Activated CD4-positive, alpha-beta T cell treated with anti-CD3 and anti-CD28 coated beads, Interleukin-2, amount 10 ng/mL, durations not matched to agents 7 days and 5 days (primary cell): ENCODE measurements around the gene TRAT1. TPM values are rescaled to one million over a fixed set of nuclear protein-coding genes. Genes with fewer than 3 reads are reported as not detected.
"Not testable (repeated sequence)": the region's sequence is repeated elsewhere in the genome, so short reads cannot be mapped to it uniquely, and the experiment has no call there.

Source experiments
- CTCF ChIA-PET: fragments of 350-600 bp; sonication (Branson Sonifier 250); formaldehyde crosslinking; loops from one replicate; lab custom pipeline; 2021; ENCODE audit warnings: antibody characterized with exemption; lab: Charles Lee
- POLR2A ChIA-PET: fragments of 350-600 bp; sonication (Branson Sonifier 250); formaldehyde crosslinking; loops from one replicate; lab custom pipeline; 2021; ENCODE audit warnings: antibody characterized with exemption; lab: Charles Lee
- DNase-seq: peaks from one replicate; pipeline ENCODE4 v3.0.0-alpha.2; 2020
- H3K27ac Mint-ChIP-seq: one replicate; pipeline ENCODE4 v1.8.0; 2021; ENCODE audit warnings: mild to moderate bottlenecking, moderate library complexity, mixed read lengths
- H3K27me3 Mint-ChIP-seq: one replicate; pipeline ENCODE4 v1.8.0; 2021; ENCODE audit warnings: mixed read lengths
- H3K36me3 Mint-ChIP-seq: one replicate; pipeline ENCODE4 v1.8.0; 2021; ENCODE audit warnings: low read depth, mixed read lengths
- H3K4me1 Mint-ChIP-seq: one replicate; pipeline ENCODE4 v1.8.0; 2021; ENCODE audit warnings: mixed read lengths
- H3K4me3 Mint-ChIP-seq: one replicate; pipeline ENCODE4 v1.8.0; 2021; ENCODE audit warnings: mild to moderate bottlenecking, moderate library complexity, mixed read lengths
- H3K9me3 Mint-ChIP-seq: one replicate; pipeline ENCODE4 v1.8.0; 2021; ENCODE audit warnings: mixed read lengths
- total RNA-seq, 2 experiments: library from RNA; stranded (reverse); gene quantifications; one replicate each; pipeline ENCODE4 v1.2.3, GENCODE V29; 2021

The TRAT1 gene
- 100 to 1,000 TPM; 126 to 151 TPM for total RNA-seq

GRCh38 chr3:108822123-108822897, at the start of gene TRAT1:
Gene TRAT1 (plus strand): TSS chr3:108822786. CDS start chr3:108822928, 142 bp downstream.
- Mint-ChIP-seq H3K36me3 (peaks cover 33% of the 10 kb centered on the region), H3K27me3 (no peaks in the 10 kb centered on the region), H3K27ac (peak within 1 kb of the TSS; percentile 93), H3K4me3 (peak within 1 kb of the TSS; percentile 91), H3K9me3 (no peaks in the 10 kb centered on the region), H3K4me1 (peaks cover 48% of the 10 kb centered on the region)
- DNase-seq, result no peak
- CTCF ChIA-PET, result interaction anchor here (0.6 to 5.7 kb wide), 7 partner anchors 6 to 158 kb away, joined by 3 to 22 read pairs (median 3); no protein-coding TSS in a partner anchor
- POLR2A ChIA-PET, result no interaction called here

- H3K27ac Mint-ChIP-seq, result no peak overlapping the region
Measured at GRCh38 chr3:108775649-108776048, 46.9 kb upstream of the TRAT1 start.

GRCh38 chr3:108779496-108779895, 43.1 kb upstream of the TRAT1 start:
- no peak overlapping the region for H3K4me3 Mint-ChIP-seq
- peaks cover 7% of the 10 kb centered on the region for H3K9me3 Mint-ChIP-seq
- peaks cover 8% of the 10 kb centered on the region for H3K36me3 Mint-ChIP-seq
- H3K4me1 Mint-ChIP-seq, result peaks cover 36% of the 10 kb centered on the region
- no peak for DNase-seq
- no peak overlapping the region for H3K27ac Mint-ChIP-seq
- ChIA-PET POLR2A (no interaction called here), CTCF (interaction anchor here (1.3 kb wide), 1 partner anchor 34 kb away, joined by 3 read pairs; no protein-coding TSS in a partner anchor)
- H3K27me3 Mint-ChIP-seq, result no peaks in the 10 kb centered on the region

More at GRCh38 chr3:108775649-108776048, 46.9 kb upstream of the TRAT1 start:
- H3K4me3 Mint-ChIP-seq, result no peak overlapping the region
- ChIA-PET POLR2A (no interaction called here), CTCF (no interaction called here)
- peaks cover 6% of the 10 kb centered on the region for H3K9me3 Mint-ChIP-seq
- H3K27me3 Mint-ChIP-seq, result no peaks in the 10 kb centered on the region
- no peak for DNase-seq
- H3K36me3 Mint-ChIP-seq, result peaks cover 8% of the 10 kb centered on the region
- peaks cover 32% of the 10 kb centered on the region for H3K4me1 Mint-ChIP-seq

- Mint-ChIP-seq H3K27me3 (peaks cover 6% of the 10 kb centered on the region), H3K27ac (no peak overlapping the region), H3K9me3 (peaks cover 14% of the 10 kb centered on the region), H3K4me1 (peaks cover 36% of the 10 kb centered on the region), H3K4me3 (no peak overlapping the region), H3K36me3 (peaks cover 12% of the 10 kb centered on the region)
- CTCF ChIA-PET, result no interaction called here
- POLR2A ChIA-PET, result interaction anchor here (0.7 kb wide), 1 partner anchor 22 kb away, joined by 4 read pairs; no protein-coding TSS in a partner anchor
- peak; percentile 48 for DNase-seq
Measured at GRCh38 chr3:108780235-108780634, 42.4 kb upstream of the TRAT1 start.

- CTCF ChIA-PET, result interaction anchor here (1.2 kb wide), 1 partner anchor 9 kb away, joined by 3 read pairs; no protein-coding TSS in a partner anchor
Measured at GRCh38 chr3:108791473-108791872, 31.1 kb upstream of the TRAT1 start.

GRCh38 chr3:108804437-108804836, 18.1 kb upstream of the TRAT1 start:
- CTCF ChIA-PET, result no interaction called here
- Mint-ChIP-seq H3K27me3 (no peaks in the 10 kb centered on the region), H3K9me3 (peaks cover 30% of the 10 kb centered on the region), H3K36me3 (peaks cover 7% of the 10 kb centered on the region), H3K4me3 (no peak overlapping the region), H3K4me1 (peaks cover 33% of the 10 kb centered on the region), H3K27ac (no peak overlapping the region)
- DNase-seq, result no peak
- POLR2A ChIA-PET, result no interaction called here

More at GRCh38 chr3:108791473-108791872, 31.1 kb upstream of the TRAT1 start:
- Mint-ChIP-seq H3K9me3 (peaks cover 3% of the 10 kb centered on the region), H3K27ac (no peak overlapping the region), H3K4me1 (no peaks in the 10 kb centered on the region), H3K36me3 (no peaks in the 10 kb centered on the region), H3K4me3 (no peak overlapping the region), H3K27me3 (peaks cover 7% of the 10 kb centered on the region)
- no peak for DNase-seq
- POLR2A ChIA-PET, result no interaction called here

- DNase-seq, result no peak
- peaks cover 7% of the 10 kb centered on the region for H3K36me3 Mint-ChIP-seq
- peaks cover 30% of the 10 kb centered on the region for H3K9me3 Mint-ChIP-seq
- ChIA-PET POLR2A (no interaction called here), CTCF (no interaction called here)
- no peaks in the 10 kb centered on the region for H3K27me3 Mint-ChIP-seq
- H3K27ac Mint-ChIP-seq, result peak overlapping the region; percentile 93
- H3K4me1 Mint-ChIP-seq, result peaks cover 33% of the 10 kb centered on the region
- no peak overlapping the region for H3K4me3 Mint-ChIP-seq
Measured at GRCh38 chr3:108804966-108805365, 17.6 kb upstream of the TRAT1 start.

GRCh38 chr3:108806316-108806715, 16.3 kb upstream of the TRAT1 start:
- Mint-ChIP-seq H3K27me3 (no peaks in the 10 kb centered on the region), H3K9me3 (peaks cover 25% of the 10 kb centered on the region), H3K36me3 (peaks cover 7% of the 10 kb centered on the region), H3K4me3 (peak overlapping the region; percentile 33), H3K27ac (peak overlapping the region; percentile 93), H3K4me1 (peaks cover 33% of the 10 kb centered on the region)
- ChIA-PET CTCF (interaction anchor here (2.7 kb wide), 1 partner anchor 13 kb away, joined by 17 read pairs; no protein-coding TSS in a partner anchor), POLR2A (no interaction called here)
- DNase-seq, result peak; percentile 74

GRCh38 chr3:108818404-108818803, 4.2 kb upstream of the TRAT1 start:
- Mint-ChIP-seq H3K4me1 (peaks cover 40% of the 10 kb centered on the region), H3K27me3 (no peaks in the 10 kb centered on the region), H3K27ac (peak overlapping the region; percentile 57), H3K9me3 (peaks cover 4% of the 10 kb centered on the region), H3K4me3 (no peak overlapping the region), H3K36me3 (peaks cover 9% of the 10 kb centered on the region)
- DNase-seq, result peak; percentile 82
- CTCF ChIA-PET, result interaction anchor here (0.6 to 5.7 kb wide), 13 partner anchors 9 to 153 kb away, joined by 3 to 17 read pairs (median 5); no protein-coding TSS in a partner anchor
- POLR2A ChIA-PET, result no interaction called here

GRCh38 chr3:108820586-108820985, 2.0 kb upstream of the TRAT1 start:
- no peak for DNase-seq
- peaks cover 19% of the 10 kb centered on the region for H3K36me3 Mint-ChIP-seq
- H3K27me3 Mint-ChIP-seq, result no peaks in the 10 kb centered on the region
- peaks cover 1% of the 10 kb centered on the region for H3K9me3 Mint-ChIP-seq
- ChIA-PET CTCF (interaction anchor here (1.3 to 5.7 kb wide), 7 partner anchors 8 to 268 kb away, joined by 3 to 22 read pairs (median 6); partner anchors contain the start of gene DZIP3), POLR2A (interaction anchor here (1.6 kb wide), 1 partner anchor 13 kb away, joined by 3 read pairs; no protein-coding TSS in a partner anchor)
- peaks cover 40% of the 10 kb centered on the region for H3K4me1 Mint-ChIP-seq
- H3K4me3 Mint-ChIP-seq, result peak overlapping the region; percentile 72
- peak overlapping the region; percentile 93 for H3K27ac Mint-ChIP-seq

- ChIA-PET POLR2A (no interaction called here), CTCF (interaction anchor here (0.9 kb wide), 1 partner anchor 17 kb away, joined by 3 read pairs; no protein-coding TSS in a partner anchor)
- H3K27ac Mint-ChIP-seq, result peak overlapping the region; percentile 93
- H3K4me1 Mint-ChIP-seq, result peaks cover 51% of the 10 kb centered on the region
- no peaks in the 10 kb centered on the region for H3K9me3 Mint-ChIP-seq
- H3K27me3 Mint-ChIP-seq, result no peaks in the 10 kb centered on the region
- H3K4me3 Mint-ChIP-seq, result peak overlapping the region; percentile 76
- H3K36me3 Mint-ChIP-seq, result peaks cover 41% of the 10 kb centered on the region
- no peak for DNase-seq
Measured at GRCh38 chr3:108823227-108823626, 641 bp downstream of the TRAT1 start.

GRCh38 chr3:108823803-108824202, 1.2 kb downstream of the TRAT1 start:
- peak overlapping the region; percentile 91 for H3K4me3 Mint-ChIP-seq
- ChIA-PET CTCF (interaction anchor here (1.2 to 1.5 kb wide), 2 partner anchors 11 to 148 kb away, joined by 3 to 4 read pairs; no protein-coding TSS in a partner anchor), POLR2A (interaction anchor here (0.7 kb wide), 1 partner anchor 41 kb away, joined by 3 read pairs; no protein-coding TSS in a partner anchor)
- H3K27me3 Mint-ChIP-seq, H3K9me3 Mint-ChIP-seq, DNase-seq: not testable (repeated sequence)
- H3K27ac Mint-ChIP-seq, result peak overlapping the region; percentile 89
- H3K36me3 Mint-ChIP-seq, result peaks cover 47% of the 10 kb centered on the region
- peaks cover 51% of the 10 kb centered on the region for H3K4me1 Mint-ChIP-seq
